ENCODE measurements around the gene COL26A1.

DNA sequence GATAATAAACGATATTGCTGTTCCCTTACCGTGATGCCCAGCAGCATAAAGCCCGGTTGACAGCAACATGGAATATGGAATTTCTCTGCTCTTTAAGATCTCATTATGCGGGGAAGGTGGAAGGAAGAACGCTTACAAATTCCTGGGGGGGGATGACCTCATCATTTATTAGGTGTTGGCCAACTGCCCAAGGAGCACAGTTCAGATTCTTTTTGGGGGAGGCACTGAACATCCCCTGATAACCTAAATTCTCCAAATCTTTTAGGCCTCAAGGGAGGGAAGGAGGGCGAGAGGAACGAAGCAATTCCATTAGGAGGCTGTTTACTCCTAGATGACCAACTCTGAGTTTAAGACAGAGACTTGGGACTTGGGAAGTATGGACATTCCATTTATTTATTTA, 5.2 kb upstream of the COL26A1 start:
- TF ChIP-seq POLR2A (IDR thresholded peaks at IDR 0.05), result no peak
- no peak for TF ChIP-seq CTCF (IDR thresholded peaks at IDR 0.05 in 4 of 5, conservative IDR thresholded peaks at IDR 0.05 in 1 of 5)

All from gastrocnemius medialis (tissue), 4 donors.